Neural cell (in vitro differentiated cells): ENCODE measurements around the gene EEPD1.

Source experiments
- CTCF ChIP-seq: fragments of 450-650 bp; IDR thresholded peaks from 2 replicates; pipeline ENCODE4 v1.5.1; 2014; ENCODE audit warnings: antibody characterized with exemption, mild to moderate bottlenecking, moderate library complexity; ENCODE audit not compliant: poor library complexity, severe bottlenecking
- EP300 ChIP-seq: fragments of 450-650 bp; conservative IDR thresholded peaks from 2 replicates; pipeline ENCODE4 v1.6.1; 2014; ENCODE audit warnings: antibody characterized with exemption, mild to moderate bottlenecking, moderate library complexity; ENCODE audit not compliant: poor library complexity, severe bottlenecking
- EZH2 ChIP-seq: fragments of 200-600, 300-800 bp; shearing (Covaris generic), sonication (generic); IDR thresholded peaks from 2 replicates; pipeline ENCODE4 v1.6.1; 2014; ENCODE audit warnings: antibody characterized with exemption, low read length, borderline replicate concordance, mild to moderate bottlenecking; ENCODE audit not compliant: insufficient read depth, poor library complexity, severe bottlenecking
- MXI1 ChIP-seq: fragments of 450-650 bp; conservative IDR thresholded peaks from 2 replicates; pipeline ENCODE4 v1.6.1; 2014; ENCODE audit warnings: antibody characterized with exemption, mild to moderate bottlenecking; ENCODE audit not compliant: poor library complexity, severe bottlenecking
- TF ChIP-seq, protein P1 (sequence below): IDR thresholded peaks from 2 replicates; pipeline ENCODE4 v1.6.1; 2012; ENCODE audit warnings: borderline replicate concordance

DNA sequence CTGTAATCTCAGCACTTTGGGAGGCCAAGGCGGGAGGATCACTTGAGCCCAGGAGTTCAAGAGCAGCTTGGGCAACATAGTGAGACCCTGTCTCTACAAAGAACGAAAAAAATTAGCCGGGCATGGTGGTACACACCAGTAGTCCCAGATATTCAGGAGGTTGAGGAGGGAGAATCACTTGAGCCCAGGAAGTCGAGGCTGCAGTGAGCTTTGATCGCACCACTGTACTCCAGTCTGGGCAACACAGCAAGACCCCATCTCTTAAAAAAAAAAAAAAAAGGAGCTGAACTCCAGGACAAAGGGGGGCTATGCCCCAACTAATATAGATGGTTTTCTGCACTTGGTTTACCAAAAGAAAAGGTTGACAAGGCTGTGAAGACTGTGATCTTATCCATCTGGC lies 135.4 kb downstream of the EEPD1 start:
- TF ChIP-seq CTCF (no peak), EZH2 (no peak), MXI1 (no peak), EP300 (no peak)
- TF ChIP-seq, protein P1, sequence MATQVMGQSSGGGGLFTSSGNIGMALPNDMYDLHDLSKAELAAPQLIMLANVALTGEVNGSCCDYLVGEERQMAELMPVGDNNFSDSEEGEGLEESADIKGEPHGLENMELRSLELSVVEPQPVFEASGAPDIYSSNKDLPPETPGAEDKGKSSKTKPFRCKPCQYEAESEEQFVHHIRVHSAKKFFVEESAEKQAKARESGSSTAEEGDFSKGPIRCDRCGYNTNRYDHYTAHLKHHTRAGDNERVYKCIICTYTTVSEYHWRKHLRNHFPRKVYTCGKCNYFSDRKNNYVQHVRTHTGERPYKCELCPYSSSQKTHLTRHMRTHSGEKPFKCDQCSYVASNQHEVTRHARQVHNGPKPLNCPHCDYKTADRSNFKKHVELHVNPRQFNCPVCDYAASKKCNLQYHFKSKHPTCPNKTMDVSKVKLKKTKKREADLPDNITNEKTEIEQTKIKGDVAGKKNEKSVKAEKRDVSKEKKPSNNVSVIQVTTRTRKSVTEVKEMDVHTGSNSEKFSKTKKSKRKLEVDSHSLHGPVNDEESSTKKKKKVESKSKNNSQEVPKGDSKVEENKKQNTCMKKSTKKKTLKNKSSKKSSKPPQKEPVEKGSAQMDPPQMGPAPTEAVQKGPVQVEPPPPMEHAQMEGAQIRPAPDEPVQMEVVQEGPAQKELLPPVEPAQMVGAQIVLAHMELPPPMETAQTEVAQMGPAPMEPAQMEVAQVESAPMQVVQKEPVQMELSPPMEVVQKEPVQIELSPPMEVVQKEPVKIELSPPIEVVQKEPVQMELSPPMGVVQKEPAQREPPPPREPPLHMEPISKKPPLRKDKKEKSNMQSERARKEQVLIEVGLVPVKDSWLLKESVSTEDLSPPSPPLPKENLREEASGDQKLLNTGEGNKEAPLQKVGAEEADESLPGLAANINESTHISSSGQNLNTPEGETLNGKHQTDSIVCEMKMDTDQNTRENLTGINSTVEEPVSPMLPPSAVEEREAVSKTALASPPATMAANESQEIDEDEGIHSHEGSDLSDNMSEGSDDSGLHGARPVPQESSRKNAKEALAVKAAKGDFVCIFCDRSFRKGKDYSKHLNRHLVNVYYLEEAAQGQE: no peak
